Measurements from ENCODE around the gene IL22.

The IL22 gene

DNA sequence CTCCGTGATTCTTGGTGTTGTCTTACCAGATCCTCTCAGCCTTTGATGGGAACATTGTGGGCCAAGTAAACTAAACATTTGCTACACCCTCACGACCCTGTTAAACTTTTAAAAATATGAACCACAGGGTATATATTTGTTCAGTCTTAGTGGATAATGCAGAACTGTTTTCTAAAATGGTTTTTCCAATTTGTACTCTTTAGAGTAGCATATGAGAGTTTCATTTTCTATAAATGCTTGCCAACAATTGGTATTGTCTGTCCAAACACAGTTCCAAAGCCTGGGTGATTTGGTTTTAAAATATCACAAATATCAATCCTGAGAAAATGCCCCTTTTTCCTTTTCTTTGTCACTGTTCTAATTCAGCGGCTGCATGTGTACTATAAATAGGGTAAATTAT lies 6.7 kb upstream of the IL22 start:
- no peak overlapping the region for H3K4me3 ChIP-seq (ENCODE audit: severe bottlenecking)
- H3K27me3 ChIP-seq (ENCODE audit: insufficient read depth, poor library complexity, severe bottlenecking): no peaks in the 10 kb centered on the region
- ATAC-seq (ENCODE audit: low read depth): no peak
- no peak for DNase-seq (ENCODE audit: low spot score)
- no peak for TF ChIP-seq CTCF (IDR thresholded peaks at IDR 0.05; ENCODE audit: poor library complexity, severe bottlenecking)
- H3K36me3 ChIP-seq (ENCODE audit: low read depth): no peaks in the 10 kb centered on the region
- H3K4me1 ChIP-seq (ENCODE audit: insufficient read depth, poor library complexity, severe bottlenecking): peaks cover 19% of the 10 kb centered on the region
- H3K9me3 ChIP-seq (ENCODE audit: severe bottlenecking): no peaks in the 10 kb centered on the region
- peak overlapping the region; percentile 63 for H3K27ac ChIP-seq (ENCODE audit: poor library complexity, severe bottlenecking)

DNA sequence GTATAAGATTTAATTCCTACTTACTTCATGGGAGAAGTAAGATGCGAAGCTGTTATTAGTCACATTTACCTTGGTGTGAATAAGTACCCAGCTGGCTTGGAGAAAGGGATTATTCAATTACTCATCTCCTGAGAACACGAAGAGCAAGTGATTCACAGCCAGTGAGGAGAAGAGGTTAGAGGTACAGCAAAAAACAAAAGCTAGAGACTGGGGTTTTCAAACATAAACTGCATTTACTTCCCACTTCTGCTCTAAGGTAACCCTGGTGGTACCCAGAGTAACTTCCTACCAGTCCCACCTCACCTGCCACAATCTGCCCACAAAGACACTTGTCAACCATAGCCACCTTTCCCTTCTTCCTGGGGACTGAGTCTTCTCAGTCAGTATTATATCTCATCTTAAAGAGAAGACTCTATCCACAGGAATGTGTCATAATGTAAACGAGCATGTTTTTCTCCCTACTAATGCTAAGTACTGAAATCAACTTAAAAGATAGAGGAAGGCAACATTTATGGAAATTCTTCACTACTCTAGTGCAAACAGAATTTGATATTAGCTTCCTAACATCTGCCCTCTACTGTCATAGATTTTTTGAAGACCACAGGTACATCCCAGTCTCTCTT lies 6.0 kb upstream of the IL22 start:
- no peak for DNase-seq (ENCODE audit: low spot score)
- H3K9me3 ChIP-seq (ENCODE audit: severe bottlenecking): no peaks in the 10 kb centered on the region
- peak; percentile 98 for ATAC-seq (ENCODE audit: low read depth)
- H3K36me3 ChIP-seq (ENCODE audit: low read depth): no peaks in the 10 kb centered on the region
- peak overlapping the region; percentile 63 for H3K27ac ChIP-seq (ENCODE audit: poor library complexity, severe bottlenecking)
- TF ChIP-seq CTCF (IDR thresholded peaks at IDR 0.05; ENCODE audit: poor library complexity, severe bottlenecking): no peak
- H3K4me1 ChIP-seq (ENCODE audit: insufficient read depth, poor library complexity, severe bottlenecking): peaks cover 19% of the 10 kb centered on the region
- no peak overlapping the region for H3K4me3 ChIP-seq (ENCODE audit: severe bottlenecking)
- H3K27me3 ChIP-seq (ENCODE audit: insufficient read depth, poor library complexity, severe bottlenecking): no peaks in the 10 kb centered on the region

- Histone ChIP-seq H3K27me3 (ENCODE audit: insufficient read depth, poor library complexity, severe bottlenecking) (no peaks in the 10 kb centered on the region), H3K4me1 (ENCODE audit: insufficient read depth, poor library complexity, severe bottlenecking) (no peaks in the 10 kb centered on the region), H3K27ac (ENCODE audit: poor library complexity, severe bottlenecking) (no peak overlapping the region), H3K36me3 (ENCODE audit: low read depth) (no peaks in the 10 kb centered on the region), H3K9me3 (ENCODE audit: severe bottlenecking) (no peaks in the 10 kb centered on the region), H3K4me3 (ENCODE audit: severe bottlenecking) (no peak overlapping the region)
- no peak for TF ChIP-seq CTCF (IDR thresholded peaks at IDR 0.05; ENCODE audit: poor library complexity, severe bottlenecking)
- no peak for ATAC-seq (ENCODE audit: low read depth)
- DNase-seq (ENCODE audit: low spot score): no peak
These were observed 1.3 kb downstream of the IL22 start for GRCh38 chr12:68252077-68252476.

DNA sequence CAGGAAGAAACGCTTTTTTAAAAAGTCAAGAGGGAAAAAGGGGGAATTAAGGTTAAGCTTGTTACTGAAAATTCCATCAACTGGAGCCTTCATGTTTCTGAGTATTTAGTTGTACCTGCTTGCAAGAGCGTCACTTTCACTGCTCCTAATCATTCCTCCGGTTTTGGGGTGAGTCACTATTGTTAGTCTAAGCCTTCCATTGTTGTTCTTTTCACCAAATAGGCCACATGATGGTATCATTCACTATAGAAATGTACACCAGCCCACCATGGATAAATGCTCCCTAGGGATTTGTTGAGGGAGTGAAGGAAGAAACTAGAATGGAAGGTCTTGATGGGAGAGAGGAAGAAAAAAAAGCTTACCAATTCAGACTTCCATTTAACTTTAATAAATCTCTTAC lies 3.0 kb downstream of the IL22 start:
- Histone ChIP-seq H3K4me3 (ENCODE audit: severe bottlenecking) (no peak overlapping the region), H3K9me3 (ENCODE audit: severe bottlenecking) (no peaks in the 10 kb centered on the region), H3K27me3 (ENCODE audit: insufficient read depth, poor library complexity, severe bottlenecking) (no peaks in the 10 kb centered on the region), H3K36me3 (ENCODE audit: low read depth) (no peaks in the 10 kb centered on the region), H3K27ac (ENCODE audit: poor library complexity, severe bottlenecking) (no peak overlapping the region), H3K4me1 (ENCODE audit: insufficient read depth, poor library complexity, severe bottlenecking) (no peaks in the 10 kb centered on the region)
- DNase-seq (ENCODE audit: low spot score) (no peak), ATAC-seq (ENCODE audit: low read depth) (no peak)
- no peak for TF ChIP-seq CTCF (IDR thresholded peaks at IDR 0.05; ENCODE audit: poor library complexity, severe bottlenecking)

- no peak for TF ChIP-seq CTCF (IDR thresholded peaks at IDR 0.05; ENCODE audit: poor library complexity, severe bottlenecking)
- ATAC-seq (ENCODE audit: low read depth): no peak
These were observed 5.6 kb downstream of the IL22 start for GRCh38 chr12:68247785-68248184.

More at GRCh38 chr12:68247785-68248184, 5.6 kb downstream of the IL22 start:
- Histone ChIP-seq H3K4me3 (ENCODE audit: severe bottlenecking) (no peak overlapping the region), H3K27ac (ENCODE audit: poor library complexity, severe bottlenecking) (no peak overlapping the region), H3K27me3 (ENCODE audit: insufficient read depth, poor library complexity, severe bottlenecking) (no peaks in the 10 kb centered on the region), H3K36me3 (ENCODE audit: low read depth) (no peaks in the 10 kb centered on the region), H3K4me1 (ENCODE audit: insufficient read depth, poor library complexity, severe bottlenecking) (no peaks in the 10 kb centered on the region), H3K9me3 (ENCODE audit: severe bottlenecking) (no peaks in the 10 kb centered on the region)
- no peak for DNase-seq (ENCODE audit: low spot score)

All from RWPE2 (cell line).